Caco-2 (cell line): Measurements from ENCODE around the gene ADK. TPM values are rescaled to one million over a fixed set of nuclear protein-coding genes. Genes with fewer than 3 reads are reported as not detected.

Experiments
- BruUV-seq: library from RNA; stranded (reverse); fragments of 400-500 nt; replicated peaks from 2 replicates; lab custom pipeline; 2021; lab: Mats Ljungman, UMichigan
- CTCF ChIA-PET: fragments of 300-600 bp; sonication (Branson Sonifier 250); formaldehyde crosslinking; loops from one replicate; lab custom pipeline; 2022; ENCODE audit warnings: antibody characterized with exemption; lab: Charles Lee
- POLR2A ChIA-PET: fragments of 300-600 bp; sonication (Branson Sonifier 250); formaldehyde crosslinking; loops from one replicate; lab custom pipeline; 2022; ENCODE audit warnings: antibody characterized with exemption; lab: Charles Lee
- DNase-seq, 2 experiments: peaks; one replicate each; pipeline versions ENCODE4 v3.0.0 to v3.0.0-alpha.2; 2020 to 2022
- H3K27me3 ChIP-seq: replicated peaks from 2 replicates; pipeline ENCODE4 v1.6.0; 2011; ENCODE audit warnings: low read length; ENCODE audit not compliant: control insufficient read depth, insufficient read depth
- H3K36me3 ChIP-seq: 2 replicates; pipeline ENCODE4 v1.5.1; 2011; ENCODE audit warnings: low read length; ENCODE audit not compliant: control insufficient read depth, insufficient read depth
- H3K4me1 ChIP-seq: fragments of 250-450 bp; sonication (Bioruptor Pico); 2 replicates; pipeline ENCODE4 v1.5.1; 2020; ENCODE audit warnings: mild to moderate bottlenecking
- H3K4me3 ChIP-seq: 2 replicates; pipeline ENCODE4 v1.5.1; 2011; ENCODE audit warnings: low read depth, mild to moderate bottlenecking, control low read depth, low read length
- H3K9me3 ChIP-seq: fragments of 250-450 bp; sonication (Bioruptor Pico); 2 replicates; pipeline ENCODE4 v1.5.1; 2020; ENCODE audit warnings: mild to moderate bottlenecking, moderate library complexity
- H3K27ac Mint-ChIP-seq: one replicate; pipeline ENCODE4 v1.8.0; 2022; ENCODE audit warnings: mixed read lengths; ENCODE audit not compliant: unreplicated experiment
- H3K27me3 Mint-ChIP-seq: one replicate; pipeline ENCODE4 v1.8.0; 2022; ENCODE audit warnings: mixed read lengths; ENCODE audit not compliant: insufficient read depth, unreplicated experiment
- H3K36me3 Mint-ChIP-seq: one replicate; pipeline ENCODE4 v1.8.0; 2022; ENCODE audit warnings: mild to moderate bottlenecking, mixed read lengths; ENCODE audit not compliant: insufficient read depth, unreplicated experiment
- H3K4me1 Mint-ChIP-seq: one replicate; pipeline ENCODE4 v1.8.0; 2022; ENCODE audit warnings: low read depth, mixed read lengths; ENCODE audit not compliant: unreplicated experiment
- H3K4me3 Mint-ChIP-seq: one replicate; pipeline ENCODE4 v1.8.0; 2022; ENCODE audit warnings: mild to moderate bottlenecking, moderate library complexity, mixed read lengths; ENCODE audit not compliant: unreplicated experiment
- H3K9me3 Mint-ChIP-seq: one replicate; pipeline ENCODE4 v1.8.0; 2022; ENCODE audit warnings: mixed read lengths; ENCODE audit not compliant: unreplicated experiment
- CTCF ChIP-seq, 2 experiments: fragments of 200-600 bp in 1 of 2; IDR thresholded peaks; 1 replicate in 1 of 2; 2 replicates in 1 of 2; pipeline versions ENCODE4 v1.5.1 to v1.8.0; 2011 to 2022; ENCODE audit warnings: antibody characterized with exemption in 1 of 2, control low read depth in 1 of 2, inconsistent platforms in 1 of 2, low read depth in 1 of 2, low read length in 1 of 2, mild to moderate bottlenecking in 1 of 2, moderate library complexity in 1 of 2; ENCODE audit not compliant: insufficient read depth in 1 of 2, severe bottlenecking in 1 of 2, unreplicated experiment in 1 of 2
- intact Hi-C: fragments of 100-400 bp; cut with micrococcal nuclease; formaldehyde crosslinking; loops from one replicate; pipeline ENCODE4 v1.10.0; 2022; ENCODE audit not compliant: unreplicated experiment
- total RNA-seq: library from RNA; stranded (reverse); gene quantifications from 2 replicates; pipeline ENCODE4 v1.2.3, GENCODE V29; 2022

ADK gene
- total RNA-seq, 1 experiment from 2014 or later: 105 TPM

DNA sequence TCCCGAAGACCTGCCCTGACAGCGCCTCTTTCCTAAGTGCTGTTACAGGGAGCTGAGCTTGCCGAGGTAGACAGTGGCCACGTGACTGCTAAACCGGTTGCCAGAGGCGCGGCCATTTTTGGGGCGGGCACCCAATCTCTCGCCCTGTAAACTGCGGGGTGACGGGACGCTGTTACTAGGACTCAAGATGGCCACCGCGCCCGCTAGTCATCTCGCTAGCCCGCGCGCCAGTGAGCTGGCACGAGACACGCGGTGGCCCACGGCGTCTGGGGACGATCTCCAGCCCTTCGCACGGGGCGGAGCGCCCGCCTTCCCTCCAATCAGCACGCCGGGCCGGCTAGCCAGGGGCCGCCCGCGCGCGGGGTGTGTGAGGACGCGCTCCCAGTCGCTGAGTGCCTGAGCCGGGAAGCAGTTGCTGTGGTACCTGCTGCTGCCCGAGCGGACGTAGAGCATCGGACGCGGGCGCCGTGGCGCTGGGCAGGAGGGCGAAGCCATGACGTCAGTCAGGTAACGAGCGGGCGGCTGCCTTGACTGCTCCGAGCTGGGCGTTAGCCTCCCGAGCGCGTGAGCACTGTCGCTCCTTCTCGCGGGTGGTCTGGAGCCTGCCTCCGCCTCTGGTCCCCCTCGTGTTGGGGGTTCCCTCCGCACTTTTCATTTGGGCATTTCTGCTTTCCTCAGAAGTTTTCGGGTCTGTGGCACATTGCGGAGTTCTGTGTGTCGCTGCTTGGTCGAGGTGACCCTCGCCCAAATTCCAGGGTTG is 25.5 kb downstream of the ADK start:
- TF ChIP-seq CTCF (IDR thresholded peaks at IDR 0.05; ENCODE audit: insufficient read depth in 1 of 2, low read depth in 1 of 2, low read length in 1 of 2, severe bottlenecking in 1 of 2, unreplicated experiment in 1 of 2): no peak
- H3K4me1 ChIP-seq: peaks cover 34% of the 10 kb centered on the region
- CTCF ChIA-PET: interaction anchor here (1.4 kb wide), 1 partner anchor 26 kb away, joined by 6 read pairs; the partner anchor contains the start of genes ADK and AP3M1

GRCh38 chr10:74177140-74177677 is 26.2 kb downstream of the ADK start:
- H3K4me1 ChIP-seq: peaks cover 32% of the 10 kb centered on the region
- POLR2A ChIA-PET: interaction anchor here (1.3 to 2.3 kb wide), 3 partner anchors 11 to 36 kb away, joined by 5 to 14 read pairs (median 13); no protein-coding TSS in a partner anchor
- TSS peak; percentile 51 for BruUV-seq

More for the DNA sequence above, 25.5 kb downstream of the ADK start:
- no peaks in the 10 kb centered on the region for H3K9me3 Mint-ChIP-seq
- POLR2A ChIA-PET: interaction anchor here (0.6 to 2.3 kb wide), 8 partner anchors 11 to 650 kb away, joined by 3 to 18 read pairs (median 4); partner anchors contain the start of genes ADK and AP3M1
- H3K36me3 Mint-ChIP-seq: peaks cover 18% of the 10 kb centered on the region
- H3K36me3 ChIP-seq: no peaks in the 10 kb centered on the region; the same call in 1 of the 2 replicates
- peak overlapping the region; percentile 92 for H3K4me3 Mint-ChIP-seq
- intact Hi-C loops: loop anchor here (1.0 to 5.0 kb wide), 3 partner anchors 14 to 36 kb away; partner anchors contain the start of gene ADK
- no peaks in the 10 kb centered on the region for H3K27me3 ChIP-seq
- peak overlapping the region; percentile 93 for H3K27ac Mint-ChIP-seq
- peaks cover 14% of the 10 kb centered on the region for H3K4me1 Mint-ChIP-seq
- H3K4me3 ChIP-seq: peak overlapping the region; percentile 63
- BruUV-seq: no TSS peak
- H3K27me3 Mint-ChIP-seq: no peaks in the 10 kb centered on the region
- peak; percentile 97 for DNase-seq
- no peaks in the 10 kb centered on the region for H3K9me3 ChIP-seq

More at GRCh38 chr10:74177140-74177677, 26.2 kb downstream of the ADK start:
- Mint-ChIP-seq H3K27me3 (no peaks in the 10 kb centered on the region), H3K36me3 (peaks cover 18% of the 10 kb centered on the region), H3K4me3 (peak overlapping the region; percentile 92), H3K4me1 (peaks cover 11% of the 10 kb centered on the region), H3K27ac (peak overlapping the region; percentile 93), H3K9me3 (no peaks in the 10 kb centered on the region)
- CTCF ChIA-PET: no interaction called here
- peak; percentile 72 to 76 for DNase-seq
- peak overlapping the region; percentile 63 for H3K4me3 ChIP-seq
- no peaks in the 10 kb centered on the region for H3K27me3 ChIP-seq
- no peaks in the 10 kb centered on the region; the same call in 1 of the 2 replicates for H3K36me3 ChIP-seq
- intact Hi-C loops: loop anchor here (5.0 kb wide), 1 partner anchor 35 kb away; no protein-coding TSS in a partner anchor
- TF ChIP-seq CTCF (IDR thresholded peaks at IDR 0.05; ENCODE audit: insufficient read depth in 1 of 2, low read depth in 1 of 2, low read length in 1 of 2, severe bottlenecking in 1 of 2, unreplicated experiment in 1 of 2): no peak
- H3K9me3 ChIP-seq: no peaks in the 10 kb centered on the region
